COLO668 (cell line): Measurements from ENCODE around the gene LMTK2.

Experiments used
- DNase-seq: peaks from one replicate; lab custom pipeline; 2025; ENCODE audit not compliant: unreplicated experiment; lab: John Stamatoyannopoulos, UW

Gene LMTK2

GRCh38 chr7:98106647-98107312 lies at the start of gene LMTK2:
Gene LMTK2 (plus strand): TSS chr7:98106862. CDS start chr7:98107178, 316 bp downstream.
- DNase-seq: peak; percentile 94

GRCh38 chr7:98057157-98057556 lies 49.5 kb upstream of the LMTK2 start:
- DNase-seq: no peak

GRCh38 chr7:98058186-98058585 lies 48.5 kb upstream of the LMTK2 start:
- no peak for DNase-seq

- no peak for DNase-seq
These were observed 42.4 kb upstream of the LMTK2 start for GRCh38 chr7:98064233-98064632.

GRCh38 chr7:98066208-98066607 lies 40.5 kb upstream of the LMTK2 start:
- no peak for DNase-seq

- DNase-seq: no peak
These were observed 39.6 kb upstream of the LMTK2 start for GRCh38 chr7:98066934-98067507.

- DNase-seq: no peak
These were observed 33.6 kb upstream of the LMTK2 start for GRCh38 chr7:98073047-98073446.

GRCh38 chr7:98075801-98076200 lies 30.9 kb upstream of the LMTK2 start:
- no peak for DNase-seq

GRCh38 chr7:98077762-98078161 lies 28.9 kb upstream of the LMTK2 start:
- DNase-seq: no peak

GRCh38 chr7:98078197-98078870 lies 28.3 kb upstream of the LMTK2 start:
- no peak for DNase-seq

GRCh38 chr7:98079891-98080648 lies 26.6 kb upstream of the LMTK2 start:
- no peak for DNase-seq

- no peak for DNase-seq
These were observed 25.3 kb upstream of the LMTK2 start for GRCh38 chr7:98081319-98081718.

- DNase-seq: no peak
These were observed 22.0 kb upstream of the LMTK2 start for GRCh38 chr7:98084631-98085030.

GRCh38 chr7:98085674-98086073 lies 21.0 kb upstream of the LMTK2 start:
- DNase-seq: no peak

GRCh38 chr7:98086281-98086718 lies 20.4 kb upstream of the LMTK2 start:
- peak; percentile 28 for DNase-seq

- no peak for DNase-seq
These were observed 18.6 kb upstream of the LMTK2 start for GRCh38 chr7:98088109-98088508.

- DNase-seq: no peak
These were observed 16.5 kb upstream of the LMTK2 start for GRCh38 chr7:98090116-98090515.

GRCh38 chr7:98091061-98091460 lies 15.6 kb upstream of the LMTK2 start:
- DNase-seq: no peak

GRCh38 chr7:98091523-98091922 lies 15.1 kb upstream of the LMTK2 start:
- no peak for DNase-seq

- no peak for DNase-seq
These were observed 9.5 kb upstream of the LMTK2 start for GRCh38 chr7:98097042-98097645.

- DNase-seq: no peak
These were observed 6.6 kb upstream of the LMTK2 start for GRCh38 chr7:98100088-98100487.
